ENCODE results near the gene DNAJB6. TPM values are rescaled to one million over a fixed set of nuclear protein-coding genes. Genes with fewer than 3 reads are reported as not detected.

The DNAJB6 gene
- total RNA-seq, 1 donor = 86.6 TPM

DNA sequence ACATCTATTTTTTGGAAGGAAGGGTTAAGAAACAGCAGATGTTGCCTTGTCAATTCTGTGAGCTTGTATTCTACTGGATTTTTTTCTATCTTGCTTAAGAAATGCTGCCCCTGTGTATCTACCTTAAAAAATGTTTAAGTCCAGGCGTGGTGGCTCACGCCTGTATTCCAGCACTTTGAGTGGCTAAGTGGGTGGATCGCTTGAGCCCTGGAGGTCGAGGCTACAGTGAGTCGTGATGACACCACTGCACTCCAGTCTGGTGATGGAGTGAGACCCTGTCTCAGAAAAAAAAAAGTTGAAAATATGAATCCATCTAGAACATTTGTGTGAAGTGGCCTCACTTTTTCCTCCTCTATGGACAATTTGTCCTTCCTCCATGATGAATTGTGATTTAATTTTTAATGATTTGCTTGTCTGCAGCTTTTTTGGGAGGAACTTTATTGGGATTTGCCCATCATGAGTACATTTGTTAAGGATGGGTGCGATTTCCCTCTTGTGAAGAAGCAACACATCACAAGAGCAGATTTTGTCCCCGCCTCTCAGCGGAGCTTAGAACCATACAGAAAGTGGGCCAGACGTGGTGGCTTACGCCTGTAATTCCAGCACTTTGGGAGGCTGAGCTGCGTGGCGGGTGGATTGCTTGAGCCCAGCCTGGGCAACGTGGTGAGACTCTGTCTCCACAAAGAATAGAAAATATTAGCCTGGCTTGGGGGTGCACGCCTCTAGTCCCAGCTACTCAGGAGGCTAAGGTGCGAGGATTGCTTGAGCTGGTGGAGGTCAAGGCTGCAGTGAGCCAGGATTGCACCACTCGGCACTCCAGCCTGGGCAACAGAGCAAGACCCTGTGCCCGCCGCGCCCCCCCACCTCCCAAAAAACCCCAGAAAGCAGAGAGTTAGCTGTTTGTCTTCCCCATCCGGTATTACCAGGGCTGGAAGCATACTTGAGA lies 57.7 kb downstream of the DNAJB6 start:
- no peak overlapping the region for H3K4me3 ChIP-seq (ENCODE audit: low read depth, low read length)
- TF ChIP-seq, protein P1, sequence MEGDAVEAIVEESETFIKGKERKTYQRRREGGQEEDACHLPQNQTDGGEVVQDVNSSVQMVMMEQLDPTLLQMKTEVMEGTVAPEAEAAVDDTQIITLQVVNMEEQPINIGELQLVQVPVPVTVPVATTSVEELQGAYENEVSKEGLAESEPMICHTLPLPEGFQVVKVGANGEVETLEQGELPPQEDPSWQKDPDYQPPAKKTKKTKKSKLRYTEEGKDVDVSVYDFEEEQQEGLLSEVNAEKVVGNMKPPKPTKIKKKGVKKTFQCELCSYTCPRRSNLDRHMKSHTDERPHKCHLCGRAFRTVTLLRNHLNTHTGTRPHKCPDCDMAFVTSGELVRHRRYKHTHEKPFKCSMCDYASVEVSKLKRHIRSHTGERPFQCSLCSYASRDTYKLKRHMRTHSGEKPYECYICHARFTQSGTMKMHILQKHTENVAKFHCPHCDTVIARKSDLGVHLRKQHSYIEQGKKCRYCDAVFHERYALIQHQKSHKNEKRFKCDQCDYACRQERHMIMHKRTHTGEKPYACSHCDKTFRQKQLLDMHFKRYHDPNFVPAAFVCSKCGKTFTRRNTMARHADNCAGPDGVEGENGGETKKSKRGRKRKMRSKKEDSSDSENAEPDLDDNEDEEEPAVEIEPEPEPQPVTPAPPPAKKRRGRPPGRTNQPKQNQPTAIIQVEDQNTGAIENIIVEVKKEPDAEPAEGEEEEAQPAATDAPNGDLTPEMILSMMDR (IDR thresholded peaks at IDR 0.05; ENCODE audit: insufficient read depth, low read length) = no peak
- DNase-seq (ENCODE audit: low read depth) = no peak

GRCh38 chr7:157395206-157395605 lies 58.4 kb downstream of the DNAJB6 start:
- H3K4me3 ChIP-seq (ENCODE audit: low read depth, low read length) = no peak overlapping the region
- DNase-seq (ENCODE audit: low read depth) = no peak
- TF ChIP-seq, protein P1 (IDR thresholded peaks at IDR 0.05; ENCODE audit: insufficient read depth, low read length) = no peak

DNA sequence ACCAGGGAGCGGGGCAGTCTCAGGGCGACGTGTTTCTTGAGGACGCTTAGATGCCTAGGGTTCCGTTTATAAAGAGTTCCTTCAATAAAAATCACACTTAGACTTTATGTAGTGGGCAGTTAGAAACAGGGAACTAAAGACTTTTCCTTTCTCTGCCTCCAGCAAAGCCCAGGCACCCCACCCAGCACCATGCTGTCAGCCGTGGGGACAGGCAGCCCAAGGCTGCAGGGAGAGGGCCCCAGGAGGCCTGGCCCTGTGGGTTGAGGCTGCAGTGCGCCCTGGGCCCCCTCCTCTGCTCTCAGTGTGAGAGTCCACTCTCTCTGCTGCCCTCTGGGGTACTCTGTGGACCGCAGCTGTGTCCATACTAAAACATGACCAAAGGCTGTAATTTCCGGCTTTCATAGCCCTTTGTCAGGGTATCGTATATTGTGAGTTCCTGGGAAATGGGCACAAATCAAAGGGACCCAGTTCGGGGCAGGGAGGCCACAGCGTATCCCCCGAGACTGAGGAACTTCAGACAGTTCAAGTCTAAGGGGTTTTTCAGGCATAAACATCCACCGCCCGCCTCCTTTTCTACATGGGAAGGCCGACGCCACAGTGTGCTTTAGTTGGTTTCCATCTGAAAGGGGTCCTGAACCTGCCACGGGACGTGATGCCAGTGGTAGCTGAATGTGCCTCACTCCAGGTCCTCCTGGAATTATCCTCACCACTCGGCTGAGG lies 59.7 kb downstream of the DNAJB6 start:
- TF ChIP-seq, protein P1 (IDR thresholded peaks at IDR 0.05; ENCODE audit: insufficient read depth, low read length) = no peak
- DNase-seq (ENCODE audit: low read depth) = no peak
- no peak overlapping the region for H3K4me3 ChIP-seq (ENCODE audit: low read depth, low read length)

GRCh38 chr7:157397036-157397720 lies 60.4 kb downstream of the DNAJB6 start:
- TF ChIP-seq, protein P1 (IDR thresholded peaks at IDR 0.05; ENCODE audit: insufficient read depth, low read length) = no peak
- no peak for DNase-seq (ENCODE audit: low read depth)

GRCh38 chr7:157397731-157398691 lies 61.2 kb downstream of the DNAJB6 start:
- TF ChIP-seq, protein P1 (IDR thresholded peaks at IDR 0.05; ENCODE audit: insufficient read depth, low read length) = peak; percentile 68
- peak; percentile 85 for DNase-seq (ENCODE audit: low read depth)
- peak overlapping the region; percentile 28 for H3K4me3 ChIP-seq (ENCODE audit: low read depth, low read length)

More at GRCh38 chr7:157397036-157397720, 60.4 kb downstream of the DNAJB6 start:
- no peak overlapping the region for H3K4me3 ChIP-seq (ENCODE audit: low read depth, low read length)
